Caco-2 (cell line): ENCODE measurements around the gene RPL18A. TPM values are rescaled to one million over a fixed set of nuclear protein-coding genes. Genes with fewer than 3 reads are reported as not detected.

Source experiments
- BruUV-seq: library from RNA; stranded (reverse); fragments of 400-500 nt; replicated peaks from 2 replicates; lab custom pipeline; 2021; lab: Mats Ljungman, UMichigan
- CTCF ChIA-PET: fragments of 300-600 bp; sonication (Branson Sonifier 250); formaldehyde crosslinking; loops from one replicate; lab custom pipeline; 2022; ENCODE audit warnings: antibody characterized with exemption; lab: Charles Lee
- POLR2A ChIA-PET: fragments of 300-600 bp; sonication (Branson Sonifier 250); formaldehyde crosslinking; loops from one replicate; lab custom pipeline; 2022; ENCODE audit warnings: antibody characterized with exemption; lab: Charles Lee
- DNase-seq, 2 experiments: peaks; one replicate each; pipeline versions ENCODE4 v3.0.0 to v3.0.0-alpha.2; 2020 to 2022
- H3K27me3 ChIP-seq: replicated peaks from 2 replicates; pipeline ENCODE4 v1.6.0; 2011; ENCODE audit warnings: low read length; ENCODE audit not compliant: control insufficient read depth, insufficient read depth
- H3K36me3 ChIP-seq: 2 replicates; pipeline ENCODE4 v1.5.1; 2011; ENCODE audit warnings: low read length; ENCODE audit not compliant: control insufficient read depth, insufficient read depth
- H3K4me1 ChIP-seq: fragments of 250-450 bp; sonication (Bioruptor Pico); 2 replicates; pipeline ENCODE4 v1.5.1; 2020; ENCODE audit warnings: mild to moderate bottlenecking
- H3K4me3 ChIP-seq: 2 replicates; pipeline ENCODE4 v1.5.1; 2011; ENCODE audit warnings: low read depth, mild to moderate bottlenecking, control low read depth, low read length
- H3K9me3 ChIP-seq: fragments of 250-450 bp; sonication (Bioruptor Pico); 2 replicates; pipeline ENCODE4 v1.5.1; 2020; ENCODE audit warnings: mild to moderate bottlenecking, moderate library complexity
- H3K27ac Mint-ChIP-seq: one replicate; pipeline ENCODE4 v1.8.0; 2022; ENCODE audit warnings: mixed read lengths; ENCODE audit not compliant: unreplicated experiment
- H3K27me3 Mint-ChIP-seq: one replicate; pipeline ENCODE4 v1.8.0; 2022; ENCODE audit warnings: mixed read lengths; ENCODE audit not compliant: insufficient read depth, unreplicated experiment
- H3K36me3 Mint-ChIP-seq: one replicate; pipeline ENCODE4 v1.8.0; 2022; ENCODE audit warnings: mild to moderate bottlenecking, mixed read lengths; ENCODE audit not compliant: insufficient read depth, unreplicated experiment
- H3K4me1 Mint-ChIP-seq: one replicate; pipeline ENCODE4 v1.8.0; 2022; ENCODE audit warnings: low read depth, mixed read lengths; ENCODE audit not compliant: unreplicated experiment
- H3K4me3 Mint-ChIP-seq: one replicate; pipeline ENCODE4 v1.8.0; 2022; ENCODE audit warnings: mild to moderate bottlenecking, moderate library complexity, mixed read lengths; ENCODE audit not compliant: unreplicated experiment
- H3K9me3 Mint-ChIP-seq: one replicate; pipeline ENCODE4 v1.8.0; 2022; ENCODE audit warnings: mixed read lengths; ENCODE audit not compliant: unreplicated experiment
- intact Hi-C: fragments of 100-400 bp; cut with micrococcal nuclease; formaldehyde crosslinking; loops from one replicate; pipeline ENCODE4 v1.10.0; 2022; ENCODE audit not compliant: unreplicated experiment
- total RNA-seq: library from RNA; stranded (reverse); gene quantifications from 2 replicates; pipeline ENCODE4 v1.2.3, GENCODE V29; 2022
- TF ChIP-seq, protein P1 (sequence below), 2 experiments: fragments of 200-600 bp in 1 of 2; IDR thresholded peaks; 1 replicate in 1 of 2; 2 replicates in 1 of 2; pipeline versions ENCODE4 v1.5.1 to v1.8.0; 2011 to 2022; ENCODE audit warnings: antibody characterized with exemption in 1 of 2, control low read depth in 1 of 2, inconsistent platforms in 1 of 2, low read depth in 1 of 2, low read length in 1 of 2, mild to moderate bottlenecking in 1 of 2, moderate library complexity in 1 of 2; ENCODE audit not compliant: insufficient read depth in 1 of 2, severe bottlenecking in 1 of 2, unreplicated experiment in 1 of 2

The RPL18A gene
- total RNA-seq, 1 experiment from 2014 or later, result 1,599 TPM

- H3K9me3 ChIP-seq, result 0 out of 2 replicates have a peak, but pooled peaks cover 2% of the 10 kb centered on the region
- DNase-seq, result no peak
- H3K27ac Mint-ChIP-seq, result no peak overlapping the region
- no peak overlapping the region for H3K4me3 ChIP-seq
- peaks cover 4% of the 10 kb centered on the region for H3K27me3 Mint-ChIP-seq
- no peaks in the 10 kb centered on the region for H3K4me1 ChIP-seq
- no peaks in the 10 kb centered on the region for H3K27me3 ChIP-seq
- ChIA-PET POLR2A (no interaction called here), CTCF (no interaction called here)
- H3K9me3 Mint-ChIP-seq, result no peaks in the 10 kb centered on the region
- H3K4me3 Mint-ChIP-seq, result no peak overlapping the region
- BruUV-seq, result no TSS peak
- H3K36me3 ChIP-seq, result no peaks in the 10 kb centered on the region
- no peaks in the 10 kb centered on the region for H3K4me1 Mint-ChIP-seq
- intact Hi-C loops, result no loop called here
- no peaks in the 10 kb centered on the region for H3K36me3 Mint-ChIP-seq
- TF ChIP-seq, protein P1, sequence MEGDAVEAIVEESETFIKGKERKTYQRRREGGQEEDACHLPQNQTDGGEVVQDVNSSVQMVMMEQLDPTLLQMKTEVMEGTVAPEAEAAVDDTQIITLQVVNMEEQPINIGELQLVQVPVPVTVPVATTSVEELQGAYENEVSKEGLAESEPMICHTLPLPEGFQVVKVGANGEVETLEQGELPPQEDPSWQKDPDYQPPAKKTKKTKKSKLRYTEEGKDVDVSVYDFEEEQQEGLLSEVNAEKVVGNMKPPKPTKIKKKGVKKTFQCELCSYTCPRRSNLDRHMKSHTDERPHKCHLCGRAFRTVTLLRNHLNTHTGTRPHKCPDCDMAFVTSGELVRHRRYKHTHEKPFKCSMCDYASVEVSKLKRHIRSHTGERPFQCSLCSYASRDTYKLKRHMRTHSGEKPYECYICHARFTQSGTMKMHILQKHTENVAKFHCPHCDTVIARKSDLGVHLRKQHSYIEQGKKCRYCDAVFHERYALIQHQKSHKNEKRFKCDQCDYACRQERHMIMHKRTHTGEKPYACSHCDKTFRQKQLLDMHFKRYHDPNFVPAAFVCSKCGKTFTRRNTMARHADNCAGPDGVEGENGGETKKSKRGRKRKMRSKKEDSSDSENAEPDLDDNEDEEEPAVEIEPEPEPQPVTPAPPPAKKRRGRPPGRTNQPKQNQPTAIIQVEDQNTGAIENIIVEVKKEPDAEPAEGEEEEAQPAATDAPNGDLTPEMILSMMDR (IDR thresholded peaks at IDR 0.05; ENCODE audit: insufficient read depth in 1 of 2, low read depth in 1 of 2, low read length in 1 of 2, severe bottlenecking in 1 of 2, unreplicated experiment in 1 of 2), result no peak
Measured at GRCh38 chr19:17902701-17903100, 43.0 kb downstream of the RPL18A start.

DNA sequence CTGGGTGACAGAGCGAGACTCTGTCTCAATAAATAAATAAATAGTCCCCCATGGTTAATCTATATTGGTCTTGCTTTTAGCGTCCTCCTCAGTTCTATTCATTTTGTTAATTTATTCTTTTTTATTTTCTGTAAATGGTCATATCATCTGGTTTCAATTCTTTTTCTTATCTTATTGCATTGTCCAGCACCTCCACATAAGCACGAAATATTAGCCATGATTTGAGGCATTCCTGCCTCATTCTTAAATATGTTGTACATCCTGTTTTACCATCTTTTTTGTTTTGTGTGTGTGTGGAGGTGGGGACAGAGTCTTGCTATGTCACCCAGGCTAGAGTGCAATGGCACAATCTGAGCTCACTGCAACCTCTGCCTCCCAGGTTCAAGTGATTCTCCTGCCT, 48.5 kb downstream of the RPL18A start:
- no peaks in the 10 kb centered on the region for H3K9me3 Mint-ChIP-seq
- DNase-seq, result no peak
- CTCF ChIA-PET, result no interaction called here
- H3K4me3 ChIP-seq, result no peak overlapping the region
- no peaks in the 10 kb centered on the region for H3K36me3 ChIP-seq
- no peak overlapping the region for H3K4me3 Mint-ChIP-seq
- H3K4me1 Mint-ChIP-seq, result no peaks in the 10 kb centered on the region
- no peaks in the 10 kb centered on the region for H3K27me3 ChIP-seq
- intact Hi-C loops, result no loop called here
- no peaks in the 10 kb centered on the region for H3K27me3 Mint-ChIP-seq
- H3K27ac Mint-ChIP-seq, result no peak overlapping the region
- H3K4me1 ChIP-seq, result no peaks in the 10 kb centered on the region
- POLR2A ChIA-PET, result no interaction called here
- no TSS peak for BruUV-seq
- H3K9me3 ChIP-seq, result peaks cover 9% of the 10 kb centered on the region; the same call in 1 of the 2 replicates
- H3K36me3 Mint-ChIP-seq, result no peaks in the 10 kb centered on the region
- TF ChIP-seq, protein P1 (IDR thresholded peaks at IDR 0.05; ENCODE audit: insufficient read depth in 1 of 2, low read depth in 1 of 2, low read length in 1 of 2, severe bottlenecking in 1 of 2, unreplicated experiment in 1 of 2), result no peak

- no peak for DNase-seq
- POLR2A ChIA-PET, result interaction anchor here (0.6 kb wide), 1 partner anchor 14 kb away, joined by 10 read pairs; no protein-coding TSS in a partner anchor
- Mint-ChIP-seq H3K9me3 (no peaks in the 10 kb centered on the region), H3K4me1 (no peaks in the 10 kb centered on the region), H3K4me3 (no peak overlapping the region), H3K27ac (no peak overlapping the region), H3K36me3 (no peaks in the 10 kb centered on the region), H3K27me3 (no peaks in the 10 kb centered on the region)
- CTCF ChIA-PET, result interaction anchor here (0.6 kb wide), 1 partner anchor 233 kb away, joined by 3 read pairs; no protein-coding TSS in a partner anchor
- intact Hi-C loops, result no loop called here
- TF ChIP-seq, protein P1 (IDR thresholded peaks at IDR 0.05; ENCODE audit: insufficient read depth in 1 of 2, low read depth in 1 of 2, low read length in 1 of 2, severe bottlenecking in 1 of 2, unreplicated experiment in 1 of 2), result no peak
- Histone ChIP-seq H3K27me3 (no peaks in the 10 kb centered on the region), H3K4me1 (no peaks in the 10 kb centered on the region), H3K4me3 (no peak overlapping the region), H3K36me3 (no peaks in the 10 kb centered on the region), H3K9me3 (peaks cover 9% of the 10 kb centered on the region; the same call in 1 of the 2 replicates)
- BruUV-seq, result no TSS peak
Measured at GRCh38 chr19:17909003-17909732, 49.5 kb downstream of the RPL18A start.
